K562 (cell line): ENCODE results near the gene NFIL3. TPM values are rescaled to one million over a fixed set of nuclear protein-coding genes. Genes with fewer than 3 reads are reported as not detected.

Source experiments
- HMBOX1 ChIP-seq: sonication (generic); IDR thresholded peaks from 2 replicates; pipeline ENCODE4 v1.6.1; 2016
- PHF21A ChIP-seq: fragments of 450-650 bp; IDR thresholded peaks from 2 replicates; pipeline ENCODE4 v1.6.1; 2017; ENCODE audit warnings: low read depth, borderline replicate concordance
- polyA plus RNA-seq, 8 experiments: library from polyadenylated mRNA; depleted of rRNA in 4 of 8; stranded (reverse) in 5 of 8; unstranded in 3 of 8; fragments of >200 nt; fragmentation: Nextera tagmentation in 2 of 8; fragmentation: Illumina TruSeq in 1 of 8; extraction: Ambion mirVana in 2 of 8; extraction: Trizol in 1 of 8; gene quantifications; 2 replicates each; pipeline versions ENCODE4 v1.2.1 to v1.2.3, GENCODE V29; 2011 to 2014; ENCODE audit warnings: inconsistent platforms in 1 of 8, missing spikeins in 1 of 8
- total RNA-seq, 7 experiments: library from RNA; depleted of rRNA in 6 of 7; stranded (reverse); fragments of >200 nt in 6 of 7; fragmentation: Illumina TruSeq in 2 of 7; extraction: Trizol in 2 of 7; gene quantifications; 2 replicates each; pipeline versions ENCODE4 v1.2.1 to v1.2.3, GENCODE V29; 2011 to 2021; ENCODE audit warnings: low replicate concordance in 1 of 7
- TF ChIP-seq, protein P1 (sequence below), 2 experiments: fragments of 450-650 bp; formaldehyde crosslinking in 1 of 2; IDR thresholded peaks; 2 replicates each; pipeline versions ENCODE4 v1.4.0 to v1.6.1; 2014 to 2020; ENCODE audit warnings: mild to moderate bottlenecking in 2 of 2, borderline replicate concordance in 1 of 2, low read depth in 1 of 2

The NFIL3 gene
- total and polyA plus RNA-seq, 9 of the 15 experiments (the other 6 are each of a cell fraction or from before 2014, with no cell fraction given), result 3.2 to 16.1 (median 9.3) TPM

- TF ChIP-seq, protein P1, sequence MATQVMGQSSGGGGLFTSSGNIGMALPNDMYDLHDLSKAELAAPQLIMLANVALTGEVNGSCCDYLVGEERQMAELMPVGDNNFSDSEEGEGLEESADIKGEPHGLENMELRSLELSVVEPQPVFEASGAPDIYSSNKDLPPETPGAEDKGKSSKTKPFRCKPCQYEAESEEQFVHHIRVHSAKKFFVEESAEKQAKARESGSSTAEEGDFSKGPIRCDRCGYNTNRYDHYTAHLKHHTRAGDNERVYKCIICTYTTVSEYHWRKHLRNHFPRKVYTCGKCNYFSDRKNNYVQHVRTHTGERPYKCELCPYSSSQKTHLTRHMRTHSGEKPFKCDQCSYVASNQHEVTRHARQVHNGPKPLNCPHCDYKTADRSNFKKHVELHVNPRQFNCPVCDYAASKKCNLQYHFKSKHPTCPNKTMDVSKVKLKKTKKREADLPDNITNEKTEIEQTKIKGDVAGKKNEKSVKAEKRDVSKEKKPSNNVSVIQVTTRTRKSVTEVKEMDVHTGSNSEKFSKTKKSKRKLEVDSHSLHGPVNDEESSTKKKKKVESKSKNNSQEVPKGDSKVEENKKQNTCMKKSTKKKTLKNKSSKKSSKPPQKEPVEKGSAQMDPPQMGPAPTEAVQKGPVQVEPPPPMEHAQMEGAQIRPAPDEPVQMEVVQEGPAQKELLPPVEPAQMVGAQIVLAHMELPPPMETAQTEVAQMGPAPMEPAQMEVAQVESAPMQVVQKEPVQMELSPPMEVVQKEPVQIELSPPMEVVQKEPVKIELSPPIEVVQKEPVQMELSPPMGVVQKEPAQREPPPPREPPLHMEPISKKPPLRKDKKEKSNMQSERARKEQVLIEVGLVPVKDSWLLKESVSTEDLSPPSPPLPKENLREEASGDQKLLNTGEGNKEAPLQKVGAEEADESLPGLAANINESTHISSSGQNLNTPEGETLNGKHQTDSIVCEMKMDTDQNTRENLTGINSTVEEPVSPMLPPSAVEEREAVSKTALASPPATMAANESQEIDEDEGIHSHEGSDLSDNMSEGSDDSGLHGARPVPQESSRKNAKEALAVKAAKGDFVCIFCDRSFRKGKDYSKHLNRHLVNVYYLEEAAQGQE (IDR thresholded peaks at IDR 0.05; ENCODE audit: borderline replicate concordance), result peak; percentile 61
- TF ChIP-seq, protein P1 (CRISPR knock-in tag; IDR thresholded peaks at IDR 0.05; ENCODE audit: low read depth), result no peak
- TF ChIP-seq HMBOX1, result peak; percentile 81
- TF ChIP-seq PHF21A, result no peak
Observed at GRCh38 chr9:91419222-91420191, 4.1 kb downstream of the NFIL3 start (continued).
